WERI-Rb-1 (cell line): Measurements from ENCODE around the gene NR4A1.

Experiments used
- DNase-seq: peaks from one replicate; pipeline ENCODE4 v3.0.0-alpha.2; 2020
- H3K27ac ChIP-seq: fragments of 250-450 bp; sonication (Bioruptor Pico); 2 replicates; pipeline ENCODE4 v1.5.1; 2020; ENCODE audit warnings: mild to moderate bottlenecking, moderate library complexity
- H3K27me3 ChIP-seq: fragments of 250-450 bp; sonication (Bioruptor Pico); 2 replicates; pipeline ENCODE4 v1.5.1; 2021; ENCODE audit warnings: mild to moderate bottlenecking, low read depth, moderate library complexity; ENCODE audit not compliant: insufficient read depth, severe bottlenecking
- H3K36me3 ChIP-seq: fragments of 250-450 bp; sonication (Bioruptor Pico); 2 replicates; pipeline ENCODE4 v1.5.1; 2020; ENCODE audit warnings: mild to moderate bottlenecking, moderate library complexity
- H3K4me3 ChIP-seq: 2 replicates; pipeline ENCODE4 v1.5.1; 2011; ENCODE audit warnings: low read depth, mild to moderate bottlenecking, control low read depth, low read length
- H3K9me3 ChIP-seq: fragments of 250-450 bp; sonication (Bioruptor Pico); 2 replicates; pipeline ENCODE4 v1.5.1; 2021; ENCODE audit warnings: mild to moderate bottlenecking, moderate library complexity; ENCODE audit not compliant: severe bottlenecking
- CTCF ChIP-seq: IDR thresholded peaks from 2 replicates; pipeline ENCODE4 v1.5.1; 2011; ENCODE audit warnings: low read depth, mild to moderate bottlenecking, control low read depth, inconsistent platforms, low read length

NR4A1 gene

GRCh38 chr12:52076811-52077210 is 25.6 kb downstream of the NR4A1 start:
- no peak for DNase-seq
- no peaks in the 10 kb centered on the region for H3K9me3 ChIP-seq
- H3K27ac ChIP-seq: no peak overlapping the region
- no peaks in the 10 kb centered on the region for H3K27me3 ChIP-seq
- H3K4me3 ChIP-seq: no peak overlapping the region
- TF ChIP-seq CTCF: no peak
- H3K36me3 ChIP-seq: peaks cover 55% of the 10 kb centered on the region

- Histone ChIP-seq H3K27ac (no peak overlapping the region), H3K36me3 (peaks cover 40% of the 10 kb centered on the region), H3K9me3 (no peaks in the 10 kb centered on the region), H3K4me3 (no peak overlapping the region), H3K27me3 (no peaks in the 10 kb centered on the region)
- no peak for TF ChIP-seq CTCF
- DNase-seq: no peak
Measured at GRCh38 chr12:52078276-52078675, 27.0 kb downstream of the NR4A1 start.

DNA sequence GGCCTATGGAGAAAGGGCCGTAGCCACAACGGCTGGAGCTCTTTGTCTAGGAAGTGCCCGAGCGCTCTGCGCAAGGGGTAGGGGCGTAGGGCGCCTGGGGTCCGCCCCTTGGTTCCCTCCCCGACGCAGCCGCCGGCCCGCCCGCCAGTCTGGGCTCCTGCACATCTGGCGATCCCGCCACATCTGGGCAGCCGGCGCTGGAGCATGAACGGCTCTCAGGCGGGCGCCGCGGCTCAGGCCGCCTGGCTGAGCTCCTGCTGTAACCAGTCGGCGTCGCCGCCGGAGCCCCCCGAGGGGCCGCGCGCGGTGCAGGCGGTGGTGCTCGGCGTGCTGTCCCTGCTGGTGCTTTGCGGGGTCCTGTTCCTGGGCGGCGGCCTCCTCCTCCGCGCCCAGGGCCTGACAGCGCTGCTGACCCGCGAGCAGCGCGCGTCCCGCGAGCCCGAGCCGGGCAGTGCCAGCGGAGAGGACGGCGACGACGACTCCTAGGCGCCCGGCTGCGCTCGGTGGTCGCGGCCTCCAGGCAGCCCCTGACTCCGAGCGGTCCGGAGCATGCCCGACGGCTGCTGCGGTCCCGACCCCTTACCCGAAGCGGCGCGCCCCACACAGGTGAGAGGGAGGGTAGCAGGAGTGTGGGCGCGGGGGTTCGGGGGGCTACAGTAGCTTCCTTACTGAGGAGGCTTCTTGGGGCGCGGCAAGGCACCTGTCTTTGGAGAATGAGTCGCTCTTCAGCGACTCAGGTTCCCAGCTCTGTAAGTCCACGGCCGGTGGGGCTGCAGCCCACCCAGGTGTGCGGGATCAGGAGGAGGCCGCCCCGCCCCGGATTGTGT is 28.5 kb downstream of the NR4A1 start, which contains the start of gene SMIM41:
Gene SMIM41 (plus strand): TSS at position 129 of the 827 bp plus-strand sequence. CDS start 76 bp downstream, at position 205.
- no peak for TF ChIP-seq CTCF
- Histone ChIP-seq H3K4me3 (no peak within 1 kb of the TSS), H3K9me3 (no peaks in the 10 kb centered on the region), H3K27me3 (peaks cover under 1% of the 10 kb centered on the region), H3K36me3 (peaks cover 30% of the 10 kb centered on the region), H3K27ac (no peak within 1 kb of the TSS)
- DNase-seq: no peak

- Histone ChIP-seq H3K36me3 (peaks cover 22% of the 10 kb centered on the region), H3K9me3 (no peaks in the 10 kb centered on the region), H3K4me3 (no peak overlapping the region), H3K27me3 (peaks cover 5% of the 10 kb centered on the region), H3K27ac (no peak overlapping the region)
- TF ChIP-seq CTCF: no peak
- no peak for DNase-seq
Measured at GRCh38 chr12:52080403-52081251, 29.4 kb downstream of the NR4A1 start.

DNA sequence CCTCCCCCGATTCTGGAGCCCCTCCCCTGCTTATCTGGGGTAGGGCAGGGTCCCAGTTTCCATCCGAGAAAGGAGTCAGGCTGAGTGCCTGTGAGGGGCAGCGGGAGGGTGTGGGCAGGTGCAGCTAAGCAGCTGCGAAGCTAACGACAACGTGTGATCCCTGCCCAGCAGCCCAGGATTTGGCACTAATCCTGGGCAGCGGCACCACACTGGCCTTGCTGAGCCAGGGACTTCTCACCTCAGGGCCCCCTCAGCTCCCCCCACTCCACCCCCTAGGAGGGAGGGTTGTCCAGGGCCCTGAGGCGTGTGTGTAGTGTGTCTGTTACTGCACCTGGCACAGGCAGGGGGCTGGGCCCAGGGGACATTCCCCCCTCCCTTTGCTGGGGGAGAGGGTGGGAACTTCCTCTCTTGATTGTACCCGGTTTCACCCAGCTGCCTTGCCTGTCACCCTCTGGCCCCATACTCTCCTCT is 30.1 kb downstream of the NR4A1 start:
- Histone ChIP-seq H3K27me3 (peaks cover 12% of the 10 kb centered on the region), H3K9me3 (no peaks in the 10 kb centered on the region), H3K36me3 (peaks cover 15% of the 10 kb centered on the region), H3K27ac (no peak overlapping the region), H3K4me3 (no peak overlapping the region)
- DNase-seq: peak; percentile 30
- TF ChIP-seq CTCF: no peak
